Natural killer cell (primary cell): ENCODE results near the gene MBD5. TPM values are rescaled to one million over a fixed set of nuclear protein-coding genes. Genes with fewer than 3 reads are reported as not detected.

Experiments
- ATAC-seq, 3 donors: fragments of 150-1000 bp in 2 of 3; fragments of 200-7000 bp in 1 of 3; cut with Tn5 transposase; 1 replicate in 1 of 3; 2 replicates in 2 of 3; pipeline ENCODE4 v1.10.0; 2021; ENCODE audit warnings: mild to moderate bottlenecking in 2 of 3, moderate library complexity in 2 of 3
- DNase-seq, 2 donors: peaks; one replicate each; pipeline versions ENCODE4 v3.0.0 to v3.0.0-alpha.2; 2013 to 2021; ENCODE audit warnings: mixed read lengths in 1 of 2
- H3K27ac ChIP-seq: one replicate; pipeline ENCODE4 v1.5.1; 2013; ENCODE audit warnings: mild to moderate bottlenecking, low read length
- H3K27me3 ChIP-seq: one replicate; pipeline ENCODE4 v1.6.1; 2013; ENCODE audit warnings: low read length; ENCODE audit not compliant: control insufficient read depth, insufficient read depth
- H3K36me3 ChIP-seq: one replicate; pipeline ENCODE4 v1.6.1; 2013; ENCODE audit warnings: low read length; ENCODE audit not compliant: control insufficient read depth, insufficient read depth
- H3K4me1 ChIP-seq: one replicate; pipeline ENCODE4 v1.6.1; 2013; ENCODE audit warnings: low read length; ENCODE audit not compliant: control insufficient read depth, insufficient read depth
- H3K4me3 ChIP-seq: one replicate; pipeline ENCODE4 v1.5.1; 2013; ENCODE audit warnings: low read length
- H3K9me3 ChIP-seq: one replicate; pipeline ENCODE4 v1.6.1; 2013; ENCODE audit warnings: low read length; ENCODE audit not compliant: control insufficient read depth, insufficient read depth
- H3K27ac Mint-ChIP-seq, 2 donors: one replicate each; pipeline ENCODE4 v1.8.0; 2022; ENCODE audit warnings: mild to moderate bottlenecking in 2 of 2, mixed read lengths in 2 of 2, moderate library complexity in 1 of 2
- H3K27me3 Mint-ChIP-seq, 2 donors: one replicate each; pipeline ENCODE4 v1.8.0; 2022; ENCODE audit warnings: low read depth in 2 of 2, mixed read lengths in 2 of 2
- H3K36me3 Mint-ChIP-seq: one replicate; pipeline ENCODE4 v1.8.0; 2022; ENCODE audit warnings: mixed read lengths
- H3K4me1 Mint-ChIP-seq, 2 donors: one replicate each; pipeline ENCODE4 v1.8.0; 2022; ENCODE audit warnings: mixed read lengths in 2 of 2
- H3K4me3 Mint-ChIP-seq: one replicate; pipeline ENCODE4 v1.8.0; 2022; ENCODE audit warnings: mild to moderate bottlenecking, moderate library complexity, mixed read lengths
- H3K9me3 Mint-ChIP-seq, 2 donors: one replicate each; pipeline ENCODE4 v1.8.0; 2022; ENCODE audit warnings: mixed read lengths in 2 of 2
- CTCF ChIP-seq: fragments of 200-600 bp; IDR thresholded peaks from one replicate; pipeline ENCODE4 v1.8.0; 2022; ENCODE audit warnings: antibody characterized with exemption
- WGBS: methylation state at CpG from one replicate; pipeline ENCODE4 v1.1.7; 2013; ENCODE audit warnings: missing lambda C conversion rate; ENCODE audit not compliant: insufficient coverage; 5-methylcytosine and 5-hydroxymethylcytosine counted together
- intact Hi-C: fragments of 100-400 bp; cut with micrococcal nuclease; formaldehyde crosslinking; loops from one replicate; pipeline ENCODE4 v1.14.2; 2022
- total RNA-seq, 4 donors: library from RNA; stranded (reverse); fragments of 120-200 nt in 1 of 4; gene quantifications; one replicate each; pipeline versions ENCODE4 v1.2.3 to v1.2.4, GENCODE V29; 2013 to 2022

The MBD5 gene
- total RNA-seq, 3 donors from 2014 or later (not counting 1 experiment from before 2014, with no cell fraction given): 83.8 to 96.3 (median 89.7) TPM

- ATAC-seq: no peak
- Histone ChIP-seq H3K9me3 (no peaks in the 10 kb centered on the region), H3K27me3 (no peaks in the 10 kb centered on the region), H3K36me3 (peaks cover 4% of the 10 kb centered on the region), H3K27ac (no peak overlapping the region), H3K4me1 (no peaks in the 10 kb centered on the region), H3K4me3 (no peak overlapping the region)
- DNase-seq: no peak
- Mint-ChIP-seq H3K27ac (peak overlapping the region in 1 of 2 donors; percentile 14), H3K4me1 (no peaks in the 10 kb centered on the region), H3K4me3 (no peak overlapping the region), H3K9me3 (peaks cover 0 to 2% of the 10 kb centered on the region in 2 donors), H3K36me3 (peaks cover 15% of the 10 kb centered on the region), H3K27me3 (no peaks in the 10 kb centered on the region)
- intact Hi-C loops: no loop called here
- TF ChIP-seq CTCF: no peak
These were observed 465.8 kb downstream of the MBD5 start for GRCh38 chr2:148486655-148487054.

- TF ChIP-seq CTCF: no peak
- Histone ChIP-seq H3K27ac (no peak overlapping the region), H3K9me3 (no peaks in the 10 kb centered on the region), H3K4me3 (no peak overlapping the region), H3K27me3 (no peaks in the 10 kb centered on the region), H3K36me3 (peaks cover 4% of the 10 kb centered on the region), H3K4me1 (no peaks in the 10 kb centered on the region)
- Mint-ChIP-seq H3K27me3 (no peaks in the 10 kb centered on the region), H3K4me1 (no peaks in the 10 kb centered on the region), H3K36me3 (peaks cover 15% of the 10 kb centered on the region), H3K27ac (peak overlapping the region in 1 of 2 donors; percentile 14), H3K4me3 (no peak overlapping the region), H3K9me3 (peaks cover 0 to 2% of the 10 kb centered on the region in 2 donors)
- DNase-seq (no peak), ATAC-seq (peak in 1 of 3 donors; percentile 3)
- intact Hi-C loops: no loop called here
- WGBS: 73% methylated on average over 1 of the region's 3 CpGs
These were observed 466.5 kb downstream of the MBD5 start for GRCh38 chr2:148487439-148487838.

GRCh38 chr2:148490840-148491439 lies 470.0 kb downstream of the MBD5 start:
- WGBS: 98% methylated on average over 2 of the region's 4 CpGs

More at GRCh38 chr2:148490840-148491439, 470.0 kb downstream of the MBD5 start:
- Histone ChIP-seq H3K36me3 (peaks cover 4% of the 10 kb centered on the region), H3K4me1 (no peaks in the 10 kb centered on the region), H3K27ac (no peak overlapping the region), H3K4me3 (no peak overlapping the region), H3K9me3 (no peaks in the 10 kb centered on the region), H3K27me3 (no peaks in the 10 kb centered on the region)
- TF ChIP-seq CTCF: no peak
- H3K27me3 Mint-ChIP-seq: no peaks in the 10 kb centered on the region
- ATAC-seq: no peak
- intact Hi-C loops: no loop called here
- H3K27ac Mint-ChIP-seq: no peak overlapping the region
- H3K4me1 Mint-ChIP-seq: no peaks in the 10 kb centered on the region
- DNase-seq: no peak
- H3K9me3 Mint-ChIP-seq: no peaks in the 10 kb centered on the region
- no peak overlapping the region for H3K4me3 Mint-ChIP-seq
- H3K36me3 Mint-ChIP-seq: peaks cover 15% of the 10 kb centered on the region
